Neutrophil (primary cell): ENCODE data around the gene LDLRAD1.
"Not testable (repeated sequence)": the region's sequence is repeated elsewhere in the genome, so short reads cannot be mapped to it uniquely, and the experiment has no call there.

Source experiments
- H3K27ac ChIP-seq: fragments of 200-600 bp; sonication (generic); 2 replicates; pipeline ENCODE4 v1.5.1; 2016; ENCODE audit warnings: mild to moderate bottlenecking, moderate library complexity
- H3K27me3 ChIP-seq: fragments of 200-600 bp; sonication (generic); 2 replicates; pipeline ENCODE4 v1.6.0; 2016; ENCODE audit warnings: mild to moderate bottlenecking
- H3K36me3 ChIP-seq: fragments of 200-600 bp; sonication (generic); 2 replicates; pipeline ENCODE4 v1.5.1; 2017
- H3K4me1 ChIP-seq, 2 experiments: fragments of 200-600 bp in 1 of 2; sonication (generic) in 1 of 2; 1 replicate in 1 of 2; 2 replicates in 1 of 2; pipeline versions ENCODE4 v1.5.1 to v1.6.1; 2013 to 2016; ENCODE audit warnings: low read depth in 1 of 2, low read length in 1 of 2, mild to moderate bottlenecking in 1 of 2, moderate library complexity in 1 of 2; ENCODE audit not compliant: control insufficient read depth in 1 of 2, insufficient read depth in 1 of 2
- H3K4me3 ChIP-seq, 2 experiments: fragments of 200-600 bp in 1 of 2; sonication (generic) in 1 of 2; 1 replicate in 1 of 2; 2 replicates in 1 of 2; pipeline ENCODE4 v1.5.1; 2013 to 2016; ENCODE audit warnings: low read depth in 1 of 2, low read length in 1 of 2, mild to moderate bottlenecking in 1 of 2, moderate library complexity in 1 of 2
- H3K9me3 ChIP-seq: fragments of 200-600 bp; sonication (generic); 2 replicates; pipeline ENCODE4 v1.5.1; 2016
- CTCF ChIP-seq: fragments of 200-600 bp; sonication (generic); IDR thresholded peaks from 2 replicates; pipeline ENCODE4 v1.5.1; 2016; ENCODE audit warnings: antibody characterized with exemption

LDLRAD1 gene

GRCh38 chr1:53995683-53996082 lies 22.3 kb downstream of the LDLRAD1 start:
- no peaks in the 10 kb centered on the region for H3K27me3 ChIP-seq
- H3K27ac ChIP-seq = no peak overlapping the region
- H3K36me3 ChIP-seq = no peaks in the 10 kb centered on the region
- H3K4me1 ChIP-seq = no peaks in the 10 kb centered on the region
- H3K4me3 ChIP-seq = no peak overlapping the region
- H3K9me3 ChIP-seq = no peaks in the 10 kb centered on the region
- no peak for TF ChIP-seq CTCF

- not testable (repeated sequence) for H3K36me3 ChIP-seq, H3K27me3 ChIP-seq, H3K4me3 ChIP-seq, H3K27ac ChIP-seq, H3K9me3 ChIP-seq, H3K4me1 ChIP-seq
Observed at GRCh38 chr1:53994516-53994915, 23.5 kb downstream of the LDLRAD1 start.

DNA sequence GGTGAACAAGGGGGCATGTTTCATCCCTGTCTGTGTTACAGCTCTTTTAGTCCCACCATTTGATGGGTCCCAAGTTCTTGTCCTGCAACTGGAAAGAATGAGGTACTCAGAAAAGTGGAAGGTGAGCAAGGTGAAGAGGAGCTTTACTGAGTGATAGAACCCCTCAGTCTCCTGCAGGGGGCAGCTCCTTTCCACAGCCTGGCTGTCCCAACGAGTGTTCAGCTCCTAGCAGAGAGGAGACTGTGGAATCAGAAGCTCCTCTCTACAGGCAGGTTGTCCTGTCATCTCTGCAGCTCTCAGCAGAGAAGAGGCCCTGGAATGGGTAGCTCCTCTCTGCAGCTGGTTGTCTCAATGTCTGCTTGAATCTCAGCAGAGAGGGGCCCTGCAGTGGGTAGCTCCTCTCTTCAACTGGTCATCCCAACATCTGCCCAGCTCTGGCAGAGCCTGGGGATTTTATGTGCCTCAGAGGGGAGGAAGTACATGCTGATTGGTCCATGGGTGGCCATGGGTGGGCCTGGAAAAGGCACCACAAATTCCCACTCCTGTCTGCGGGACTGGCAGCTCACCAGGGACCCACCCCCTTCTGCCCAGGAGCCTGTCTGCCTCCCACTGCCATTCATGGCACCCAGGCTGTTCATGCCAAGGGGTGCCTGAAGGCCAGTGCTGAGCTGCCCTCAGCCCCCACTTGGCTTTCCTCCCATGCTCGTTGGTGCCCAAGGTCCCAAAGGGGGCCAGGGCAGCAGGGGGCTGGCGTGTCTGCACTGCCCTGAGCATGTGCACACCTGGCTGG lies 25.7 kb downstream of the LDLRAD1 start:
- Histone ChIP-seq H3K27me3 (no peaks in the 10 kb centered on the region), H3K27ac (no peak overlapping the region), H3K4me1 (no peaks in the 10 kb centered on the region), H3K36me3 (no peaks in the 10 kb centered on the region), H3K9me3 (no peaks in the 10 kb centered on the region), H3K4me3 (no peak overlapping the region)
- TF ChIP-seq CTCF = no peak

DNA sequence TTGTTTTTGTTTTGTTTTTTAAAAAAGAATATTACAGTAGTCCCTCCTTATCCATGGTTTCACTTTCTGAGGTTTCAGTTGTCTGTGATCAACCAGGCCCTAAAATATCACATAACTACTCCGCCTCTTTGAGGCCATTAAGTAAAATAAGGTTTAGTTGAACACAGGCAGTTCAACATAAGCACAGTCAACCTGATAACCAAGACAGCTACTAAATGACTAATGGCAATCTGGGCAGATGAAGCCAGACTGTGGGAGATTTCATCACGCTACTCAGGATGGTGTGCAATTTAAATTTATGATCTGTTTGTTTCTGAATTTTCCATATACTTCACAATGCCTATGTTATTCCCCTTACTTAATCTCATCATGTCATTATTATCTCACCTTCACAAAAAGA lies 30.1 kb downstream of the LDLRAD1 start:
- TF ChIP-seq CTCF = no peak
- H3K4me1 ChIP-seq = no peaks in the 10 kb centered on the region
- H3K27me3 ChIP-seq = no peaks in the 10 kb centered on the region
- no peak overlapping the region for H3K27ac ChIP-seq
- H3K36me3 ChIP-seq = no peaks in the 10 kb centered on the region
- no peaks in the 10 kb centered on the region for H3K9me3 ChIP-seq
- H3K4me3 ChIP-seq = no peak overlapping the region

GRCh38 chr1:53986458-53986857 lies 31.5 kb downstream of the LDLRAD1 start:
- H3K27me3 ChIP-seq = no peaks in the 10 kb centered on the region
- H3K36me3 ChIP-seq = no peaks in the 10 kb centered on the region
- TF ChIP-seq CTCF = no peak
- peaks cover 11 to 14% of the 10 kb centered on the region in 2 experiments for H3K4me1 ChIP-seq
- no peaks in the 10 kb centered on the region for H3K9me3 ChIP-seq
- H3K4me3 ChIP-seq = no peak overlapping the region
- H3K27ac ChIP-seq = no peak overlapping the region

GRCh38 chr1:53984726-53985125 lies 33.3 kb downstream of the LDLRAD1 start:
- Histone ChIP-seq H3K36me3 (no peaks in the 10 kb centered on the region), H3K4me1 (peaks cover 11 to 14% of the 10 kb centered on the region in 2 experiments), H3K4me3 (no peak overlapping the region), H3K9me3 (no peaks in the 10 kb centered on the region), H3K27ac (no peak overlapping the region), H3K27me3 (no peaks in the 10 kb centered on the region)
- no peak for TF ChIP-seq CTCF
